ENCODE results near the gene MYCBP2.

MYCBP2 gene

GRCh38 chr13:77033717-77034302 lies 293.1 kb downstream of the MYCBP2 start:
- no peaks in the 10 kb centered on the region for H3K9me2 ChIP-seq (replicated peaks; ENCODE audit: insufficient read depth, low read length)
- no peaks in the 10 kb centered on the region for H3K9me3 ChIP-seq (ENCODE audit: insufficient read depth, low read length)
- H3K79me2 ChIP-seq (ENCODE audit: insufficient read depth, low read length), result no peaks in the 10 kb centered on the region
- H3K4me2 ChIP-seq (ENCODE audit: low read depth, low read length, poor library complexity, severe bottlenecking), result no peak overlapping the region
- no peak overlapping the region for H3K9ac ChIP-seq (ENCODE audit: low read length)
- no peak overlapping the region for H2AFZ ChIP-seq (ENCODE audit: low read depth, low read length, severe bottlenecking)
- TF ChIP-seq CTCF (IDR thresholded peaks at IDR 0.05; ENCODE audit: insufficient read depth, low read length, poor library complexity, severe bottlenecking) (no peak), EZH2phosphoT487 (conservative IDR thresholded peaks at IDR 0.05; ENCODE audit: low read length) (no peak)
- no peaks in the 10 kb centered on the region for H4K20me1 ChIP-seq (ENCODE audit: low read depth, low read length)
- H3K4me3 ChIP-seq (ENCODE audit: insufficient read depth, low read length, poor library complexity, severe bottlenecking), result no peak overlapping the region
- no peaks in the 10 kb centered on the region for H3K27me3 ChIP-seq (ENCODE audit: low read length)
- no peaks in the 10 kb centered on the region for H3F3A ChIP-seq (ENCODE audit: insufficient read depth)
- no peaks in the 10 kb centered on the region for H3K36me3 ChIP-seq (ENCODE audit: low read length)
- no peak overlapping the region for H3K27ac ChIP-seq (ENCODE audit: low read depth, low read length)

DNA sequence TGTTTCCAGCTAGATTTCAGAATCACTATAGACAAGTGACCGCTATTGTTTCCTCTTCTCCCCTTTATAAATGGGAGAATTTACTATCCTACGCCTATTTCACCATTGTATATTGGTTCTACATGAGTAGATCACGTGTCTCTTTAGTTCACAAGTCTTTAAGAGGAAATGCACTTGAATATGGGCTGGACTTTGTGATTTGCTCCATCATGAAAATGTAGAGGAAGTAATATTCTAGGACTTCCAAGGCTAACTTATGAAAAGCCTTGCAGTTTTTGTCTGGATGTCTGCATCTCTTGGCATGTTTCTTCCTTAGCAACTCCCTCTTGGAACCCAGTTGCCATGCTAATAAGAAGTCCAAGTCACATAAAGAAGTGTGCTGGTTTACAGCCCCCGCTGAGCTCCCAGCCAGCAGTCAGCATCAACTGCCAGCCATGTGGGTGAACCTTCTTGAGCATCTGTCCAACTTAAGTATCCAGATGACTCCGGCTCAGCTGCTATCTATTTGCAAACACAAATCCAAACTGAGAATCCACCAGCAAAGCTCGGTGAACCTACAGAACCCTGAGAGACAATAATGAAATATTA lies 295.1 kb downstream of the MYCBP2 start:
- no peaks in the 10 kb centered on the region for H3K79me2 ChIP-seq (ENCODE audit: insufficient read depth, low read length)
- no peak overlapping the region for H2AFZ ChIP-seq (ENCODE audit: low read depth, low read length, severe bottlenecking)
- H3K27ac ChIP-seq (ENCODE audit: low read depth, low read length), result no peak overlapping the region
- no peak overlapping the region for H3K4me2 ChIP-seq (ENCODE audit: low read depth, low read length, poor library complexity, severe bottlenecking)
- TF ChIP-seq EZH2phosphoT487 (conservative IDR thresholded peaks at IDR 0.05; ENCODE audit: low read length) (no peak), CTCF (IDR thresholded peaks at IDR 0.05; ENCODE audit: insufficient read depth, low read length, poor library complexity, severe bottlenecking) (no peak)
- H3F3A ChIP-seq (ENCODE audit: insufficient read depth), result no peaks in the 10 kb centered on the region
- H3K9me2 ChIP-seq (replicated peaks; ENCODE audit: insufficient read depth, low read length), result no peaks in the 10 kb centered on the region
- H3K9ac ChIP-seq (ENCODE audit: low read length), result no peak overlapping the region
- no peaks in the 10 kb centered on the region for H3K27me3 ChIP-seq (ENCODE audit: low read length)
- no peak overlapping the region for H3K4me3 ChIP-seq (ENCODE audit: insufficient read depth, low read length, poor library complexity, severe bottlenecking)
- H3K9me3 ChIP-seq (ENCODE audit: insufficient read depth, low read length), result no peaks in the 10 kb centered on the region
- no peaks in the 10 kb centered on the region for H3K36me3 ChIP-seq (ENCODE audit: low read length)
- no peaks in the 10 kb centered on the region for H4K20me1 ChIP-seq (ENCODE audit: low read depth, low read length)

DNA sequence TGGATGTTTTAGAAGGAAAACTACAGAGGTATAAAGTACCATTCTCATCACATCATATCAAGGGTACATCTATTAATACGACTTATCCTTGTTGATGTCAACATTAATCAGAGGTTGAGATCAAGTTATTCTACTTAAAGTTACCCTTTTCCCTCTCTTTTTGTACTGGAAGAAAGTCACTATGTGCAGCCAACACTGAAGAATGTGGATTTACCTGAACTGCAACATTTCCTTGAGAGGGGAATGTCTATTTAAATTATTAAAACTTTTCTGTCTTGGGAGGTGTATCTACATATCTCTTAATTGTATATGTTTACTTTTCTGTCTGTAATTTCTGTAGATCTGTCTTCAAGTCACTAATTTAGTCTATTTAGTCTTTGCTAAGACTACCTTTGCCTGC lies 297.5 kb downstream of the MYCBP2 start:
- Histone ChIP-seq H2AFZ (ENCODE audit: low read depth, low read length, severe bottlenecking) (no peak overlapping the region), H3F3A (ENCODE audit: insufficient read depth) (no peaks in the 10 kb centered on the region; the same call in none of the 2 replicates), H3K36me3 (ENCODE audit: low read length) (no peaks in the 10 kb centered on the region), H3K4me2 (ENCODE audit: low read depth, low read length, poor library complexity, severe bottlenecking) (no peak overlapping the region), H3K79me2 (ENCODE audit: insufficient read depth, low read length) (peaks cover 20% of the 10 kb centered on the region), H3K4me3 (ENCODE audit: insufficient read depth, low read length, poor library complexity, severe bottlenecking) (no peak overlapping the region), H3K9me3 (ENCODE audit: insufficient read depth, low read length) (no peaks in the 10 kb centered on the region), H3K9ac (ENCODE audit: low read length) (no peak overlapping the region), H3K27ac (ENCODE audit: low read depth, low read length) (no peak overlapping the region), H4K20me1 (ENCODE audit: low read depth, low read length) (peaks cover 6% of the 10 kb centered on the region), H3K9me2 (replicated peaks; ENCODE audit: insufficient read depth, low read length) (no peaks in the 10 kb centered on the region), H3K27me3 (ENCODE audit: low read length) (no peaks in the 10 kb centered on the region)
- TF ChIP-seq CTCF (IDR thresholded peaks at IDR 0.05; ENCODE audit: insufficient read depth, low read length, poor library complexity, severe bottlenecking) (no peak), EZH2phosphoT487 (conservative IDR thresholded peaks at IDR 0.05; ENCODE audit: low read length) (no peak)
